GM19324 (cell line): Measurements from ENCODE around the gene ASH1L.
"Not testable (repeated sequence)": the region's sequence is repeated elsewhere in the genome, so short reads cannot be mapped to it uniquely, and the experiment has no call there.

Source experiments
- ATAC-seq: cut with Tn5 transposase; IDR thresholded peaks from one replicate; pipeline ENCODE4 v1.9.1; 2021; ENCODE audit warnings: mild to moderate bottlenecking, moderate library complexity; ENCODE audit not compliant: unreplicated experiment, low FRiP score

The ASH1L gene

DNA sequence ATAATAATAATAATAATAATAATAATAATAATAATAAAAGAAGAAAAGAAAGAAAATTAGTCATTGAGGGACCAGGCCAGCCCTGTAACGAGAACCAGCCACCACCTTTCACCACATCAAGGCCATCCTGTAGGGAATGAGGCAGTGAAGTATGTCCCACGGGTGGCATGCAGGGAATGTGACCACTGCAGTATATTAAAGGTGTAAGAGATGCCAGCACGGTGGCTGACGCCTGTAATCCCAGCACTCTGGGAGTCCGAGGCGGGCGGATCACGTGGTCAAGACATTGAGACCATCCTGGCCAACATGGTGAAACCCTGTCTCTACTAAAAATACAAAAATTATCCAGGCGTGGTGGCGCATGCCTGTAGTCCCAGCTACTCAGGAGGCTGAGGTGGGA is 271.6 kb downstream of the ASH1L start:
- not testable (repeated sequence) for ATAC-seq

DNA sequence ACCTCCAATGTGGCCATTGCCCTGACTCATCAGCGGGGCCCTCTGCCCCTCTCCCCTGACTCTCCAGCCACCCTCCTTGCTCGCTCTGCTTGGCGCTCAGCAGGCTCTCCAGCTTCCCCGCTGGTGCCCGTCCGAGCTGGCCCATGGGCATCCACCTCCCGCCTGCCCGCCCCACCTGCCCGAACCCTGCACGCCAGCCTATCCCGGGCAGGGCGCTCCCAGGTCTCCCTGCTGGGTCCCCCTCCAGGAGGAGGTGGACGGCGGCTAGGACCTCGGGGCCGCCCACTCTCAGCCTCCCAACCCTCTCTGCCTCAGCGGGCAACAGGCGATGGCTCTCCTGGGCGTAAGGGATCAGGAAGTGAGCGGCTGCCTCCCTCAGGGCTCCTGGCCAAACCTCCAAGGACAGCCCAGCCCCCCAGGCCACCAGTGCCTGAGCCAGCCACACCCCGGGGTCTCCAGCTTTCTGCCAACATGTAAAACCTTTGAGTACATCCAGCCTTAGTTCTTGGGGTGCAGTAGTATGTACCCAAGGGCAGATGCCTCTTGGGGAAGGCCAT is 274.5 kb downstream of the ASH1L start:
- no peak for ATAC-seq

DNA sequence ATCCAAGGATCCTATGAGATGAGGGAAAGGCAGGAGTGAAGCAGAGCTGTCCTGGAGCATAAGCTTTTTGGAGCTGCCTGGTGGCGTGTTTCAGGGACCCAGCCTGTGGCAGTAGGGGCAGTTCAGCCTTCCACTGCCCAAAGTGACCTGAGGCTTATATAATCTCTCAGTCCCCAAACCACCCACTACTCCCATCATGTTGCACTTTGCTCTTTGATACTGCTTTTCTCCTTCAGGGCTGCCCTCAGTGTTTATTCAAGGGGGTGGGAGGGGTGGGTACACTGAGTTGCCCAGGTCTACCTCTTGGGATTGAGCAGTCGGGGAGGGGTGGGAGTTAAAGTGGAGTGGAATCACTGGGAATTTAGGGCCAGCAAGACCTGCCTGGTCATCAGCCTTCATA is 276.1 kb downstream of the ASH1L start:
- ATAC-seq, result no peak

DNA sequence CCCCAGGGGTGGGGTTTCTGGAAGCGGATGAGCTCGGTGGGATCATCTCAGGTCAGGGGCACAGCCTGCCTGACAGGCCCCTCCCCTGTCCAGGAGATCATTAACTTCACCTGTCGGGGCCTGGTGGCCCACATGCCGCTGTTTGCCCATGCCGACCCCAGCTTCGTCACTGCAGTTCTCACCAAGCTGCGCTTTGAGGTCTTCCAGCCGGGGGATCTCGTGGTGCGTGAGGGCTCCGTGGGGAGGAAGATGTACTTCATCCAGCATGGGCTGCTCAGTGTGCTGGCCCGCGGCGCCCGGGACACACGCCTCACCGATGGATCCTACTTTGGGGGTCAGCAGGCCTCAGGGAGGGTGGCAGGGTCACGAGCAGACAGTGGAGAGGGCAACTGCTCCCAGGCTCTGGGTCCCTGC is 277.0 kb downstream of the ASH1L start:
- no peak for ATAC-seq
